Glutamatergic neuron (in vitro differentiated cells): ENCODE measurements around the gene NME8. TPM values are rescaled to one million over a fixed set of nuclear protein-coding genes. Genes with fewer than 3 reads are reported as not detected.

Experiments
- DNase-seq: peaks from one replicate; pipeline ENCODE4 v3.0.0; 2022
- H3K27ac Mint-ChIP-seq: one replicate; pipeline ENCODE4 v1.8.0; 2020; ENCODE audit warnings: mild to moderate bottlenecking, mixed read lengths, inconsistent platforms; ENCODE audit not compliant: unreplicated experiment
- H3K27me3 Mint-ChIP-seq: one replicate; pipeline ENCODE4 v1.8.0; 2020; ENCODE audit warnings: mild to moderate bottlenecking, moderate library complexity, mixed read lengths, inconsistent platforms; ENCODE audit not compliant: unreplicated experiment
- H3K36me3 Mint-ChIP-seq: one replicate; pipeline ENCODE4 v1.8.0; 2020; ENCODE audit warnings: mild to moderate bottlenecking, mixed read lengths, inconsistent platforms; ENCODE audit not compliant: unreplicated experiment
- H3K4me1 Mint-ChIP-seq: one replicate; pipeline ENCODE4 v1.8.0; 2020; ENCODE audit warnings: mild to moderate bottlenecking, low read depth, mixed read lengths, inconsistent platforms; ENCODE audit not compliant: unreplicated experiment
- H3K4me3 Mint-ChIP-seq: one replicate; pipeline ENCODE4 v1.8.0; 2020; ENCODE audit warnings: mild to moderate bottlenecking, mixed read lengths, inconsistent platforms; ENCODE audit not compliant: unreplicated experiment
- H3K9me3 Mint-ChIP-seq: one replicate; pipeline ENCODE4 v1.8.0; 2020; ENCODE audit warnings: mild to moderate bottlenecking, moderate library complexity, mixed read lengths, inconsistent platforms; ENCODE audit not compliant: unreplicated experiment
- CTCF ChIP-seq: fragments of 200-600 bp; sonication (generic); IDR thresholded peaks from one replicate; pipeline ENCODE4 v1.5.0; 2021; ENCODE audit not compliant: partially characterized antibody, unreplicated experiment
- total RNA-seq: library from RNA; stranded (reverse); fragmentation: NEBNext Ultra II Directional; extraction: Animal tissue kit (Norgen Biotek cat#: 25700); gene quantifications from one replicate; pipeline ENCODE4 v1.2.1, GENCODE V29; 2021; ENCODE audit not compliant: unreplicated experiment

The NME8 gene
- total RNA-seq, 1 donor from 2014 or later = not detected

- TF ChIP-seq CTCF = no peak
- Mint-ChIP-seq H3K36me3 (no peaks in the 10 kb centered on the region), H3K4me3 (no peak overlapping the region), H3K9me3 (no peaks in the 10 kb centered on the region), H3K27ac (no peak overlapping the region), H3K4me1 (peaks cover 5% of the 10 kb centered on the region), H3K27me3 (no peaks in the 10 kb centered on the region)
- DNase-seq = no peak
These were observed 23.4 kb upstream of the NME8 start for GRCh38 chr7:37825038-37825437.

- H3K36me3 Mint-ChIP-seq = no peaks in the 10 kb centered on the region
- no peak for TF ChIP-seq CTCF
- no peak for DNase-seq
- H3K4me3 Mint-ChIP-seq = no peak overlapping the region
- H3K4me1 Mint-ChIP-seq = peaks cover 5% of the 10 kb centered on the region
- no peaks in the 10 kb centered on the region for H3K27me3 Mint-ChIP-seq
- no peaks in the 10 kb centered on the region for H3K9me3 Mint-ChIP-seq
- no peak overlapping the region for H3K27ac Mint-ChIP-seq
These were observed 21.6 kb upstream of the NME8 start for GRCh38 chr7:37826825-37827224.

- Mint-ChIP-seq H3K27me3 (no peaks in the 10 kb centered on the region), H3K36me3 (no peaks in the 10 kb centered on the region)
These were observed 17.2 kb upstream of the NME8 start for GRCh38 chr7:37831244-37831643.

GRCh38 chr7:37832194-37832593 lies 16.2 kb upstream of the NME8 start:
- Mint-ChIP-seq H3K9me3 (no peaks in the 10 kb centered on the region), H3K4me3 (no peak overlapping the region), H3K27me3 (no peaks in the 10 kb centered on the region)

More at GRCh38 chr7:37831244-37831643, 17.2 kb upstream of the NME8 start:
- no peak for DNase-seq
- H3K9me3 Mint-ChIP-seq = no peaks in the 10 kb centered on the region
- H3K27ac Mint-ChIP-seq = no peak overlapping the region
- no peak for TF ChIP-seq CTCF
- no peak overlapping the region for H3K4me3 Mint-ChIP-seq
- peaks cover 12% of the 10 kb centered on the region for H3K4me1 Mint-ChIP-seq

More at GRCh38 chr7:37832194-37832593, 16.2 kb upstream of the NME8 start:
- peaks cover 7% of the 10 kb centered on the region for H3K4me1 Mint-ChIP-seq
- H3K27ac Mint-ChIP-seq = no peak overlapping the region
- no peak for DNase-seq
- H3K36me3 Mint-ChIP-seq = no peaks in the 10 kb centered on the region
- TF ChIP-seq CTCF = no peak
